GM23338 (cell line): ENCODE data around the gene FAAP100.

Experiments
- CREB1 ChIP-seq: fragments of 250-450 bp; sonication (Bioruptor Pico); IDR thresholded peaks from 2 replicates; pipeline ENCODE4 v1.5.0; 2020; ENCODE audit warnings: low read depth, mild to moderate bottlenecking, moderate library complexity
- EZH2 ChIP-seq: fragments of 200-600 bp; sonication (generic); IDR thresholded peaks from one replicate; pipeline ENCODE4 v1.8.0; 2017; ENCODE audit warnings: antibody characterized with exemption, mild to moderate bottlenecking, low read depth; ENCODE audit not compliant: unreplicated experiment
- EZH2phosphoT487 ChIP-seq: fragments of 200-600 bp; sonication (generic); IDR thresholded peaks from one replicate; pipeline ENCODE4 v1.8.1; 2018; ENCODE audit warnings: antibody characterized with exemption; ENCODE audit not compliant: unreplicated experiment
- JUNB ChIP-seq: IDR thresholded peaks from one replicate; pipeline ENCODE4 v1.6.1; 2016; ENCODE audit warnings: antibody characterized with exemption; ENCODE audit not compliant: unreplicated experiment
- NANOG ChIP-seq: IDR thresholded peaks from 2 replicates; pipeline ENCODE4 v1.6.1; 2016; ENCODE audit warnings: antibody characterized with exemption, borderline replicate concordance
- POLR2AphosphoS5 ChIP-seq: IDR thresholded peaks from 2 replicates; pipeline ENCODE4 v1.6.1; 2016; ENCODE audit warnings: antibody characterized with exemption, low read depth
- STAT1 ChIP-seq: IDR thresholded peaks from one replicate; pipeline ENCODE4 v1.6.1; 2016; ENCODE audit warnings: antibody characterized with exemption; ENCODE audit not compliant: unreplicated experiment
- ZNF114 ChIP-seq: fragments of 250-450 bp; sonication (Bioruptor Pico); IDR thresholded peaks from 2 replicates; pipeline ENCODE4 v1.5.0; 2020; ENCODE audit warnings: mild to moderate bottlenecking, moderate library complexity
- ZNF331 ChIP-seq: fragments of 250-450 bp; sonication (Bioruptor Pico); IDR thresholded peaks from 2 replicates; pipeline ENCODE4 v1.5.0; 2020; ENCODE audit warnings: low read depth, mild to moderate bottlenecking, moderate library complexity
- TF ChIP-seq, protein P1 (sequence below), 2 experiments: fragments of 200-600 bp in 1 of 2; sonication (generic) in 1 of 2; conservative IDR thresholded peaks; 2 replicates each; pipeline versions ENCODE4 v1.5.1 to v1.6.1; 2016 to 2017; ENCODE audit warnings: antibody characterized with exemption in 2 of 2, low read depth in 2 of 2, mild to moderate bottlenecking in 2 of 2, moderate library complexity in 1 of 2
- TF ChIP-seq, protein P2 (sequence below): IDR thresholded peaks from one replicate; pipeline ENCODE4 v1.6.1; 2018; ENCODE audit warnings: antibody characterized with exemption; ENCODE audit not compliant: unreplicated experiment
- TF ChIP-seq, protein P3 (sequence below): IDR thresholded peaks from 2 replicates; pipeline ENCODE4 v1.6.1; 2016; ENCODE audit warnings: antibody characterized with exemption
- TF ChIP-seq, protein P4 (sequence below): fragments of 250-450 bp; sonication (Bioruptor Pico); IDR thresholded peaks from 2 replicates; pipeline ENCODE4 v1.5.0; 2020; ENCODE audit warnings: mild to moderate bottlenecking, moderate library complexity

DNA sequence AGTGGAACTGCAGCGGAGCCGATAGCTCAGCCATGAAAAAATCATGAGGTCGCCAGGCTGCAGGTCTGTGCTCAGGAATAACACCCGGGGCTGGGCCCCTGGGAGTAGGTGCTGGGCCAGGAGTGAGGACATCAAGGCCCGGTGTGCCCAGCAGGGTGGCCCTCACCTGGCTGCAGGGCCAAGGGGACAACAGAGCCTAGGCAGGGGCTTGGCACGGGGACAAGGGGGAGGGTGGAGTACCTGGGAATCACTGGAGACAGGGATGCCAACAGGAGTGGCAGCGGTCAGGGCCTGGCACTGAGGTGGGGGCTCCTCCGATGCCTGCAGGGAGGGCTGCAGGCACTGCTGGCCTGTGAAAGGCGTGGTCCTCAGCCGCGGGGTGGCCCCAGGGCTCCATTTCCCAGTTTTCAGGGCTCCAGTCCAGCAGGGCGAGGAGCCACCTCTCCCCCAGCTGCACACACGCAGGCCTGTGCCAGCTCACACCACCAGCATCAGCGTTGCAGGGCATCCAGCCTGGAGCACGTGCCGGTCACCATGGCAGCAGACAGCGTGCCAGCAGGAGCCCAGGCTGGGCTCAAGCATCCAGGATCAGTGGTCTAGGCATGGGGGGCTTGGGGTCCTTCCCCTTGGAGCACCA is 28.6 kb downstream of the FAAP100 start:
- TF ChIP-seq ZNF331 (CRISPR knock-in tag) (no peak), EZH2 (no peak), JUNB (no peak), EZH2phosphoT487 (no peak), POLR2AphosphoS5 (no peak), CREB1 (no peak), NANOG (no peak), ZNF114 (no peak), STAT1 (no peak)
- TF ChIP-seq, protein P1, sequence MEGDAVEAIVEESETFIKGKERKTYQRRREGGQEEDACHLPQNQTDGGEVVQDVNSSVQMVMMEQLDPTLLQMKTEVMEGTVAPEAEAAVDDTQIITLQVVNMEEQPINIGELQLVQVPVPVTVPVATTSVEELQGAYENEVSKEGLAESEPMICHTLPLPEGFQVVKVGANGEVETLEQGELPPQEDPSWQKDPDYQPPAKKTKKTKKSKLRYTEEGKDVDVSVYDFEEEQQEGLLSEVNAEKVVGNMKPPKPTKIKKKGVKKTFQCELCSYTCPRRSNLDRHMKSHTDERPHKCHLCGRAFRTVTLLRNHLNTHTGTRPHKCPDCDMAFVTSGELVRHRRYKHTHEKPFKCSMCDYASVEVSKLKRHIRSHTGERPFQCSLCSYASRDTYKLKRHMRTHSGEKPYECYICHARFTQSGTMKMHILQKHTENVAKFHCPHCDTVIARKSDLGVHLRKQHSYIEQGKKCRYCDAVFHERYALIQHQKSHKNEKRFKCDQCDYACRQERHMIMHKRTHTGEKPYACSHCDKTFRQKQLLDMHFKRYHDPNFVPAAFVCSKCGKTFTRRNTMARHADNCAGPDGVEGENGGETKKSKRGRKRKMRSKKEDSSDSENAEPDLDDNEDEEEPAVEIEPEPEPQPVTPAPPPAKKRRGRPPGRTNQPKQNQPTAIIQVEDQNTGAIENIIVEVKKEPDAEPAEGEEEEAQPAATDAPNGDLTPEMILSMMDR (conservative IDR thresholded peaks at IDR 0.05; ENCODE audit: low read depth in 2 of 2), result no peak
- TF ChIP-seq, protein P2, sequence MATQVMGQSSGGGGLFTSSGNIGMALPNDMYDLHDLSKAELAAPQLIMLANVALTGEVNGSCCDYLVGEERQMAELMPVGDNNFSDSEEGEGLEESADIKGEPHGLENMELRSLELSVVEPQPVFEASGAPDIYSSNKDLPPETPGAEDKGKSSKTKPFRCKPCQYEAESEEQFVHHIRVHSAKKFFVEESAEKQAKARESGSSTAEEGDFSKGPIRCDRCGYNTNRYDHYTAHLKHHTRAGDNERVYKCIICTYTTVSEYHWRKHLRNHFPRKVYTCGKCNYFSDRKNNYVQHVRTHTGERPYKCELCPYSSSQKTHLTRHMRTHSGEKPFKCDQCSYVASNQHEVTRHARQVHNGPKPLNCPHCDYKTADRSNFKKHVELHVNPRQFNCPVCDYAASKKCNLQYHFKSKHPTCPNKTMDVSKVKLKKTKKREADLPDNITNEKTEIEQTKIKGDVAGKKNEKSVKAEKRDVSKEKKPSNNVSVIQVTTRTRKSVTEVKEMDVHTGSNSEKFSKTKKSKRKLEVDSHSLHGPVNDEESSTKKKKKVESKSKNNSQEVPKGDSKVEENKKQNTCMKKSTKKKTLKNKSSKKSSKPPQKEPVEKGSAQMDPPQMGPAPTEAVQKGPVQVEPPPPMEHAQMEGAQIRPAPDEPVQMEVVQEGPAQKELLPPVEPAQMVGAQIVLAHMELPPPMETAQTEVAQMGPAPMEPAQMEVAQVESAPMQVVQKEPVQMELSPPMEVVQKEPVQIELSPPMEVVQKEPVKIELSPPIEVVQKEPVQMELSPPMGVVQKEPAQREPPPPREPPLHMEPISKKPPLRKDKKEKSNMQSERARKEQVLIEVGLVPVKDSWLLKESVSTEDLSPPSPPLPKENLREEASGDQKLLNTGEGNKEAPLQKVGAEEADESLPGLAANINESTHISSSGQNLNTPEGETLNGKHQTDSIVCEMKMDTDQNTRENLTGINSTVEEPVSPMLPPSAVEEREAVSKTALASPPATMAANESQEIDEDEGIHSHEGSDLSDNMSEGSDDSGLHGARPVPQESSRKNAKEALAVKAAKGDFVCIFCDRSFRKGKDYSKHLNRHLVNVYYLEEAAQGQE, result no peak
- TF ChIP-seq, protein P3, sequence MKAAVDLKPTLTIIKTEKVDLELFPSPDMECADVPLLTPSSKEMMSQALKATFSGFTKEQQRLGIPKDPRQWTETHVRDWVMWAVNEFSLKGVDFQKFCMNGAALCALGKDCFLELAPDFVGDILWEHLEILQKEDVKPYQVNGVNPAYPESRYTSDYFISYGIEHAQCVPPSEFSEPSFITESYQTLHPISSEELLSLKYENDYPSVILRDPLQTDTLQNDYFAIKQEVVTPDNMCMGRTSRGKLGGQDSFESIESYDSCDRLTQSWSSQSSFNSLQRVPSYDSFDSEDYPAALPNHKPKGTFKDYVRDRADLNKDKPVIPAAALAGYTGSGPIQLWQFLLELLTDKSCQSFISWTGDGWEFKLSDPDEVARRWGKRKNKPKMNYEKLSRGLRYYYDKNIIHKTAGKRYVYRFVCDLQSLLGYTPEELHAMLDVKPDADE, result no peak
- TF ChIP-seq, protein P4, sequence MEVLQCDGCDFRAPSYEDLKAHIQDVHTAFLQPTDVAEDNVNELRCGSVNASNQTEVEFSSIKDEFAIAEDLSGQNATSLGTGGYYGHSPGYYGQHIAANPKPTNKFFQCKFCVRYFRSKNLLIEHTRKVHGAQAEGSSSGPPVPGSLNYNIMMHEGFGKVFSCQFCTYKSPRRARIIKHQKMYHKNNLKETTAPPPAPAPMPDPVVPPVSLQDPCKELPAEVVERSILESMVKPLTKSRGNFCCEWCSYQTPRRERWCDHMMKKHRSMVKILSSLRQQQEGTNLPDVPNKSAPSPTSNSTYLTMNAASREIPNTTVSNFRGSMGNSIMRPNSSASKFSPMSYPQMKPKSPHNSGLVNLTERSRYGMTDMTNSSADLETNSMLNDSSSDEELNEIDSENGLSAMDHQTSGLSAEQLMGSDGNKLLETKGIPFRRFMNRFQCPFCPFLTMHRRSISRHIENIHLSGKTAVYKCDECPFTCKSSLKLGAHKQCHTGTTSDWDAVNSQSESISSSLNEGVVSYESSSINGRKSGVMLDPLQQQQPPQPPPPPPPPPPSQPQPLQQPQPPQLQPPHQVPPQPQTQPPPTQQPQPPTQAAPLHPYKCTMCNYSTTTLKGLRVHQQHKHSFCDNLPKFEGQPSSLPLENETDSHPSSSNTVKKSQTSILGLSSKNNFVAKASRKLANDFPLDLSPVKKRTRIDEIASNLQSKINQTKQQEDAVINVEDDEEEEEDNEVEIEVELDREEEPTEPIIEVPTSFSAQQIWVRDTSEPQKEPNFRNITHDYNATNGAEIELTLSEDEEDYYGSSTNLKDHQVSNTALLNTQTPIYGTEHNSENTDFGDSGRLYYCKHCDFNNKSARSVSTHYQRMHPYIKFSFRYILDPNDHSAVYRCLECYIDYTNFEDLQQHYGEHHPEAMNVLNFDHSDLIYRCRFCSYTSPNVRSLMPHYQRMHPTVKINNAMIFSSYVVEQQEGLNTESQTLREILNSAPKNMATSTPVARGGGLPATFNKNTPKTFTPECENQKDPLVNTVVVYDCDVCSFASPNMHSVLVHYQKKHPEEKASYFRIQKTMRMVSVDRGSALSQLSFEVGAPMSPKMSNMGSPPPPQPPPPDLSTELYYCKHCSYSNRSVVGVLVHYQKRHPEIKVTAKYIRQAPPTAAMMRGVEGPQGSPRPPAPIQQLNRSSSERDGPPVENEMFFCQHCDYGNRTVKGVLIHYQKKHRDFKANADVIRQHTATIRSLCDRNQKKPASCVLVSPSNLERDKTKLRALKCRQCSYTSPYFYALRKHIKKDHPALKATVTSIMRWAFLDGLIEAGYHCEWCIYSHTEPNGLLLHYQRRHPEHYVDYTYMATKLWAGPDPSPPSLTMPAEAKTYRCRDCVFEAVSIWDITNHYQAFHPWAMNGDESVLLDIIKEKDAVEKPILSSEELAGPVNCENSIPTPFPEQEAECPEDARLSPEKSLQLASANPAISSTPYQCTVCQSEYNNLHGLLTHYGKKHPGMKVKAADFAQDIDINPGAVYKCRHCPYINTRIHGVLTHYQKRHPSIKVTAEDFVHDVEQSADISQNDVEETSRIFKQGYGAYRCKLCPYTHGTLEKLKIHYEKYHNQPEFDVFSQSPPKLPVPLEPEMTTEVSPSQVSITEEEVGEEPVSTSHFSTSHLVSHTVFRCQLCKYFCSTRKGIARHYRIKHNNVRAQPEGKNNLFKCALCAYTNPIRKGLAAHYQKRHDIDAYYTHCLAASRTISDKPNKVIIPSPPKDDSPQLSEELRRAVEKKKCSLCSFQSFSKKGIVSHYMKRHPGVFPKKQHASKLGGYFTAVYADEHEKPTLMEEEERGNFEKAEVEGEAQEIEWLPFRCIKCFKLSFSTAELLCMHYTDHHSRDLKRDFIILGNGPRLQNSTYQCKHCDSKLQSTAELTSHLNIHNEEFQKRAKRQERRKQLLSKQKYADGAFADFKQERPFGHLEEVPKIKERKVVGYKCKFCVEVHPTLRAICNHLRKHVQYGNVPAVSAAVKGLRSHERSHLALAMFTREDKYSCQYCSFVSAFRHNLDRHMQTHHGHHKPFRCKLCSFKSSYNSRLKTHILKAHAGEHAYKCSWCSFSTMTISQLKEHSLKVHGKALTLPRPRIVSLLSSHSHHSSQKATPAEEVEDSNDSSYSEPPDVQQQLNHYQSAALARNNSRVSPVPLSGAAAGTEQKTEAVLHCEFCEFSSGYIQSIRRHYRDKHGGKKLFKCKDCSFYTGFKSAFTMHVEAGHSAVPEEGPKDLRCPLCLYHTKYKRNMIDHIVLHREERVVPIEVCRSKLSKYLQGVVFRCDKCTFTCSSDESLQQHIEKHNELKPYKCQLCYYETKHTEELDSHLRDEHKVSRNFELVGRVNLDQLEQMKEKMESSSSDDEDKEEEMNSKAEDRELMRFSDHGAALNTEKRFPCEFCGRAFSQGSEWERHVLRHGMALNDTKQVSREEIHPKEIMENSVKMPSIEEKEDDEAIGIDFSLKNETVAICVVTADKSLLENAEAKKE (CRISPR knock-in tag), result no peak
